GM23338 (cell line): ENCODE results near the gene RAB41.

Source experiments
- CREB1 ChIP-seq: fragments of 250-450 bp; sonication (Bioruptor Pico); IDR thresholded peaks from 2 replicates; pipeline ENCODE4 v1.5.0; 2020; ENCODE audit warnings: low read depth, mild to moderate bottlenecking, moderate library complexity
- EZH2 ChIP-seq: fragments of 200-600 bp; sonication (generic); IDR thresholded peaks from one replicate; pipeline ENCODE4 v1.8.0; 2017; ENCODE audit warnings: antibody characterized with exemption, mild to moderate bottlenecking, low read depth; ENCODE audit not compliant: unreplicated experiment
- EZH2phosphoT487 ChIP-seq: fragments of 200-600 bp; sonication (generic); IDR thresholded peaks from one replicate; pipeline ENCODE4 v1.8.1; 2018; ENCODE audit warnings: antibody characterized with exemption; ENCODE audit not compliant: unreplicated experiment
- JUNB ChIP-seq: IDR thresholded peaks from one replicate; pipeline ENCODE4 v1.6.1; 2016; ENCODE audit warnings: antibody characterized with exemption; ENCODE audit not compliant: unreplicated experiment
- NANOG ChIP-seq: IDR thresholded peaks from 2 replicates; pipeline ENCODE4 v1.6.1; 2016; ENCODE audit warnings: antibody characterized with exemption, borderline replicate concordance
- POLR2AphosphoS5 ChIP-seq: IDR thresholded peaks from 2 replicates; pipeline ENCODE4 v1.6.1; 2016; ENCODE audit warnings: antibody characterized with exemption, low read depth
- STAT1 ChIP-seq: IDR thresholded peaks from one replicate; pipeline ENCODE4 v1.6.1; 2016; ENCODE audit warnings: antibody characterized with exemption; ENCODE audit not compliant: unreplicated experiment
- TF ChIP-seq, protein P1 (sequence below), 2 experiments: fragments of 200-600 bp in 1 of 2; sonication (generic) in 1 of 2; conservative IDR thresholded peaks; 2 replicates each; pipeline versions ENCODE4 v1.5.1 to v1.6.1; 2016 to 2017; ENCODE audit warnings: antibody characterized with exemption in 2 of 2, low read depth in 2 of 2, mild to moderate bottlenecking in 2 of 2, moderate library complexity in 1 of 2
- TF ChIP-seq, protein P2 (sequence below): IDR thresholded peaks from one replicate; pipeline ENCODE4 v1.6.1; 2018; ENCODE audit warnings: antibody characterized with exemption; ENCODE audit not compliant: unreplicated experiment

DNA sequence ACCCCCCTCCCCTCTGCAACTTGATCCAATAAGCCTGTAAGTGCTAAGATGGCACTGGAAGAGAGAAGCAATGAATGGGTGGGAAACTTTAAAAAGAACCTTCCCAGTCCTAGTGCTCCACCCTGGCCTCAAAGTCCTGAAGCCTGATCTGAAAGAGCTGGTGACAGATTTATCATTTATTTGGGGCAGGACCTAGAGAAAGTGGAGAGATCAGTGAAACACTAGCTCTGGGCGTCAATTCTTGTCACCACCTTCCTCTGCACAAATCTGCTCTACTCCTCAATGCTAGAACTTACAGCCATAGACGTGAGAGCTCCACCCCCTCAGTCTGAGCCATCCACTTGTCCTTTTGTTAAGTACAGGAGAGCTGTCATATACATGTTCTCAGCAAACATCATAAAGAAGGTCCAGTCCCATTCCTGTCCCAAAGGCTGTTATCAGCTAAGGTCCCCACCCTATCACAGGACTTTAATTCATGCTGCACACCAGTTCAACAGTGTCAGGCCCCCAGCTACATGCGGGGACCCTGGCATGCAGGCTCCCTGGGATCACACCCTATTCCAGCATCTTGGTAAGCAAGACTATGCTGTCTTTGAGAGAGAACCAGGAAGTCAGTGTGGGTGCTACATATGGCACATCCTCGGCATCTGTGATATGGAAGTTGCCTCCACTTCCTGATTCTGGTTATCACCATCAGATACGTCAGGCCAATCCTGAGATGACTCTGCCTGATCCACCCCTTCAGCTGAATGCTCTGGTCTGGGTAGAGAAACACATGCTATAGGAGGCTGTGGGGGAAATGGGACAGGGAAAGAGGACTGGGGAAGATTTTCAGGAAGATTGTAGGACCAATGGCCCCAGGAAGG is 24.3 kb upstream of the RAB41 start:
- no peak for TF ChIP-seq POLR2AphosphoS5
- TF ChIP-seq, protein P1, sequence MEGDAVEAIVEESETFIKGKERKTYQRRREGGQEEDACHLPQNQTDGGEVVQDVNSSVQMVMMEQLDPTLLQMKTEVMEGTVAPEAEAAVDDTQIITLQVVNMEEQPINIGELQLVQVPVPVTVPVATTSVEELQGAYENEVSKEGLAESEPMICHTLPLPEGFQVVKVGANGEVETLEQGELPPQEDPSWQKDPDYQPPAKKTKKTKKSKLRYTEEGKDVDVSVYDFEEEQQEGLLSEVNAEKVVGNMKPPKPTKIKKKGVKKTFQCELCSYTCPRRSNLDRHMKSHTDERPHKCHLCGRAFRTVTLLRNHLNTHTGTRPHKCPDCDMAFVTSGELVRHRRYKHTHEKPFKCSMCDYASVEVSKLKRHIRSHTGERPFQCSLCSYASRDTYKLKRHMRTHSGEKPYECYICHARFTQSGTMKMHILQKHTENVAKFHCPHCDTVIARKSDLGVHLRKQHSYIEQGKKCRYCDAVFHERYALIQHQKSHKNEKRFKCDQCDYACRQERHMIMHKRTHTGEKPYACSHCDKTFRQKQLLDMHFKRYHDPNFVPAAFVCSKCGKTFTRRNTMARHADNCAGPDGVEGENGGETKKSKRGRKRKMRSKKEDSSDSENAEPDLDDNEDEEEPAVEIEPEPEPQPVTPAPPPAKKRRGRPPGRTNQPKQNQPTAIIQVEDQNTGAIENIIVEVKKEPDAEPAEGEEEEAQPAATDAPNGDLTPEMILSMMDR (conservative IDR thresholded peaks at IDR 0.05; ENCODE audit: low read depth in 2 of 2), result no peak
- TF ChIP-seq EZH2, result no peak
- no peak for TF ChIP-seq CREB1 (CRISPR knock-in tag)
- TF ChIP-seq, protein P2, sequence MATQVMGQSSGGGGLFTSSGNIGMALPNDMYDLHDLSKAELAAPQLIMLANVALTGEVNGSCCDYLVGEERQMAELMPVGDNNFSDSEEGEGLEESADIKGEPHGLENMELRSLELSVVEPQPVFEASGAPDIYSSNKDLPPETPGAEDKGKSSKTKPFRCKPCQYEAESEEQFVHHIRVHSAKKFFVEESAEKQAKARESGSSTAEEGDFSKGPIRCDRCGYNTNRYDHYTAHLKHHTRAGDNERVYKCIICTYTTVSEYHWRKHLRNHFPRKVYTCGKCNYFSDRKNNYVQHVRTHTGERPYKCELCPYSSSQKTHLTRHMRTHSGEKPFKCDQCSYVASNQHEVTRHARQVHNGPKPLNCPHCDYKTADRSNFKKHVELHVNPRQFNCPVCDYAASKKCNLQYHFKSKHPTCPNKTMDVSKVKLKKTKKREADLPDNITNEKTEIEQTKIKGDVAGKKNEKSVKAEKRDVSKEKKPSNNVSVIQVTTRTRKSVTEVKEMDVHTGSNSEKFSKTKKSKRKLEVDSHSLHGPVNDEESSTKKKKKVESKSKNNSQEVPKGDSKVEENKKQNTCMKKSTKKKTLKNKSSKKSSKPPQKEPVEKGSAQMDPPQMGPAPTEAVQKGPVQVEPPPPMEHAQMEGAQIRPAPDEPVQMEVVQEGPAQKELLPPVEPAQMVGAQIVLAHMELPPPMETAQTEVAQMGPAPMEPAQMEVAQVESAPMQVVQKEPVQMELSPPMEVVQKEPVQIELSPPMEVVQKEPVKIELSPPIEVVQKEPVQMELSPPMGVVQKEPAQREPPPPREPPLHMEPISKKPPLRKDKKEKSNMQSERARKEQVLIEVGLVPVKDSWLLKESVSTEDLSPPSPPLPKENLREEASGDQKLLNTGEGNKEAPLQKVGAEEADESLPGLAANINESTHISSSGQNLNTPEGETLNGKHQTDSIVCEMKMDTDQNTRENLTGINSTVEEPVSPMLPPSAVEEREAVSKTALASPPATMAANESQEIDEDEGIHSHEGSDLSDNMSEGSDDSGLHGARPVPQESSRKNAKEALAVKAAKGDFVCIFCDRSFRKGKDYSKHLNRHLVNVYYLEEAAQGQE, result no peak
- TF ChIP-seq NANOG, result no peak
- TF ChIP-seq JUNB, result no peak
- TF ChIP-seq EZH2phosphoT487, result no peak
- no peak for TF ChIP-seq STAT1
